A549 treated with ZK216348 at 1 μM for 4 hours (cell line): ENCODE results near the gene WWC1. TPM values are rescaled to one million over a fixed set of nuclear protein-coding genes. Genes with fewer than 3 reads are reported as not detected.

Experiments
- total RNA-seq: library from RNA; stranded (reverse); fragments of 200-300 nt; extraction: Qiagen RNA extraction; gene quantifications from 5 replicates; pipeline ENCODE4 v1.2.3, GENCODE V29; 2022; ENCODE audit warnings: low read depth

Gene WWC1
- 72.5 to 100 TPM (median 88.8 TPM) in 5 replicates for total RNA-seq

DNA sequence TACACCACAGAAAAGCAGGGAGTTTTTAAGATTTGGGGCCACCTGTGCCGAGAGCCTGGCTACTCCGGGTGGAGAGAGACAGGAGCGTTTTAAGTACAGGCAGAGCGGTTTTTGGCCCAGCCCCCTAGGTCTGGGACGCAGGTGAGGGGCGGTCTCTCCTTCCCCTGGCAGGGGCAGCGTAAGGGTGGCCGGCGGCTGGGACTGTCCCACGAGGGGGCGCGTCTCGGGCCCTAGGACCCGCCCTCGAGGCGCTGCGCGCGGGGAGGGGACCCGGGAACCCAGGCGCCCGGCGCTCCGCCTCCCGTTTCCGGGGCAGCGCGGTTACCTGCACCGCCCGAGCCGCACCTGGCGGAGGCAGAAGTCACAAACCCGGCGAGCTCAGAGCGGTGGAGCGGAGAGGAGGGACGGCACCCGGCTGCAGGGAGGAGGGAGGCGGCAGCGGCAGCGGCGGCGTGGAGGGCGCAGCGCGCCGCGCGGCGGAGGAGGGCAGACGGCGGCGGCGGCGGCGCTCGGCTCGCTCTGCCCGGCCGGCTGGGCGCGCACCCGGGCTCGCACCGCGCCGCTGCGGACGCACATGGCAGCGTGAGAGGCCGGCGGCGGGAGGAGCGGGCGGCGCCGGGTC, at the start of gene WWC1:
Gene WWC1, plus strand, starts transcription at position 304 of the 622 bp plus-strand sequence. CDS start 508 bp downstream, outside the sequence.

DNA sequence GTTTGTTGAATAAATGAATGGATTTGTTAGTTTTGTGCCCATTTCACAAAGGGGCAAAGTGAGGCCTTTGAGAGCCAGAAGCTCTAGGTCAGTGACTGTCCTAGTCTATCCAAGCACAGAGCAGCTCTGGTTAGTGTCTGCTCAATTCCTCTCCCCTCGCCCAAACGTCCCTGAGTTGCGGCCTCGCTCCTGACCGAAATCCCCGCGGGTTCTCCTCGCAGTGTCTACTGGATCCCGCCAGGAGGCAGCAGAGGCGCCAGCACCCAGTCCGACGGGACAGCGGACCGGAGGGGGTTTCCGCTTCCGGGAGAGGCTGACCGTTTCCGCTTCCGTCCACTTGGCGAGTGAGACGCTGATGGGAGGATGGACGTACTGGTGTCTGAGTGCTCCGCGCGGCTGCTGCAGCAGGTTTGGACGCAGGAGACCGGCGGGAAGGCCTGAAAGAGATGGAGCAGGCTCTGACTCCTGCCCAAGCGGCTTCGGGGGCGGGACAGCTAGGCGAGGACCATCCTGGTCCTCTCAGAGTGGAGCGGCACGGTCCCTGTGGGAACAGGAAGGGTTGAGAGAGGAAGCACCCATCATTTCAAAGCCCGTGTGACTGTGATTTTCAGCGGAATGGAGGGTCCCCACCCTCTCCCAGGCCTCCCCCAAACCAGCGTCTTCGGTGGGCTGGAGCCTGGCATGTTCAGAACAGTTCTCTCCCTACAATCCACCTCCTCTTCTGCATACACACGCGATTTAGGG, 194.9 kb downstream of the WWC1 start, which contains the start of gene RARS1:
Gene RARS1, plus strand, starts transcription at position 336 of the 744 bp plus-strand sequence. Its CDS starts 28 bp downstream, at position 364.

Other genes with a start within 250 kb of the WWC1 start
- gene RARS1, start 194.8 kb downstream of the WWC1 start, total RNA-seq, result 92.9 to 138 TPM (median 98.0 TPM) in 5 replicates
- 0.09 to 0.36 TPM in 2 of 5 replicates, not detected in the others for gene FBLL1, start 237.7 kb downstream of the WWC1 start, total RNA-seq